ENCODE data around the gene SMYD2. TPM values are rescaled to one million over a fixed set of nuclear protein-coding genes. Genes with fewer than 3 reads are reported as not detected.

Gene SMYD2
- total and polyA plus RNA-seq, 2 experiments from 2014 or later: 3.6 to 5.9 TPM

- TF ChIP-seq CTCF (conservative IDR thresholded peaks at IDR 0.05; ENCODE audit: low read depth in 2 of 2) (no peak), REST (IDR thresholded peaks at IDR 0.05; ENCODE audit: unreplicated experiment) (no peak), CREB1 (CRISPR knock-in tag; IDR thresholded peaks at IDR 0.05; ENCODE audit: low read depth) (no peak), ZNF462 (CRISPR knock-in tag; IDR thresholded peaks at IDR 0.05) (no peak)
- Histone ChIP-seq H3K4me3 (no peak overlapping the region), H3K79me2 (replicated peaks; ENCODE audit: insufficient read depth) (no peaks in the 10 kb centered on the region), H3K4me1 (ENCODE audit: insufficient read depth) (peaks cover 25% of the 10 kb centered on the region), H3K4me2 (no peak overlapping the region), H4K20me1 (replicated peaks; ENCODE audit: insufficient read depth) (no peaks in the 10 kb centered on the region), H3K27ac (ENCODE audit: low read depth) (peak overlapping the region; percentile 73), H2AFZ (no peak overlapping the region), H3K36me3 (ENCODE audit: insufficient read depth) (peaks cover 4% of the 10 kb centered on the region; the same call in 1 of the 2 replicates), H3K27me3 (ENCODE audit: insufficient read depth) (no peaks in the 10 kb centered on the region), H3K9me2 (ENCODE audit: insufficient read depth) (no peaks in the 10 kb centered on the region), H3F3A (replicated peaks; ENCODE audit: low read depth) (no peaks in the 10 kb centered on the region)
- no peak for DNase-seq (ENCODE audit: low spot score)
- Mint-ChIP-seq H3K4me1 (peaks cover 23% of the 10 kb centered on the region), H3K9me3 (no peaks in the 10 kb centered on the region), H3K36me3 (ENCODE audit: low read depth) (peaks cover 42% of the 10 kb centered on the region), H3K4me3 (no peak overlapping the region), H3K27ac (no peak overlapping the region; the same call in 1 of the 2 replicates), H3K27me3 (ENCODE audit: insufficient read depth, low read depth, poor library complexity) (peaks cover 5% of the 10 kb centered on the region)
- peak; percentile 40; the same call in 1 of the 3 replicates for ATAC-seq
These were observed 99.4 kb downstream of the SMYD2 start for GRCh38 chr1:214380396-214380795.

Data from GM23338 (cell line).